HG03442 (cell line): ENCODE data around the gene HOXA13.

Experiments
- ATAC-seq: cut with Tn5 transposase; IDR thresholded peaks from one replicate; pipeline ENCODE4 v1.9.1; 2021; ENCODE audit warnings: mild to moderate bottlenecking, moderate library complexity; ENCODE audit not compliant: unreplicated experiment

HOXA13 gene

DNA sequence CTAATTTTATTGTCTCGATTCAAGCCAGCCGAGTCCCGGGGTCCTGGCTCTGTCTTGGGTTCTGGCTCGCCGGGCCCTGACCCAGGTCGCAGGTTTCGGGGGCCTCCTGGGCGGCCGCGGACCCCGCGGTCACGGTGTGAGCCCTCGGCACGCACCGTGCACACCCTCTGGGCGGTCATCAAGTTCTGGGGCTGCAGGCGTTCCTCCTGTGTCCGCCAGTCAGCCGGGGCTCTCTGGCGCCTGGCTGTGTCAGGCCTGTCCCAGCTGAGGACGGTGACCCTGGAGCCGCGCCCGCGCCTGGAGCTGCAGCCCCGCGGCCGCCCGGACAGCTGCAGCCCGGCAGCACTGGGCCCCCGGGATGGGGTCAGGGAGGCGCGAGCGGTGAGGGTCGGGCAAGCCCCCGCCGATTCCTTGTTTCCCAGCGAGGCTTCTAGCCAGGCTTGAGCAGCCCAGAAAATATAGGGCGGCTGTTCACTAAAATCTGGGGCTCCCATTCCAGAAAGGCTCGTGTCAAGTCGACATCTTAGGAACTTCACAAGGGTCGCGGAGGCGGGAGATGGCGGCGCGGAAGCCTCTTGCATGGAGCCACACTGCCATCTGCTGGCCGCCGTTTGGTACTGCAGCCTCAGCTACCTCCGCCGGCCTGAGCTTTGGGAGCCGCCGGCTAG, 39.2 kb downstream of the HOXA13 start:
- peak; percentile 69 for ATAC-seq

DNA sequence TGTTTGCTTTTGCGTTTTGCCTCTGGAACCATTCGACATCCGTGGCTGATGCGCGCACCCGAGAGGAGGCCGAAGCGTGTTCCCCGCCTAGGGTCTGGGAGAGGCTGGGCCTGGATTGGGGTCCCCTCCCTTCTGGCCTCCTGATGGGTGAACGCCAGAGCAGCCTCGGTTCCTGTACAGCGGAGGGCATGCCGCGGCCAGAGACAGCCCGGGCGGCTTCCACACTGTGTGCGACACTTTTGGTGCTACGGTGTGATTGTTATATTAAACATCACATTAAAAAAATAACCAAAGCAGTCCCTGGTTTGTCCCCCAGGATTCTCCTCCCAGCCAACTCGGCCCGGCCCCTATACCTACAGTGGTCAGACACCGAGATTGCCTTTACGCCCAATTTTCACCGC, 39.7 kb downstream of the HOXA13 start:
- no peak for ATAC-seq

DNA sequence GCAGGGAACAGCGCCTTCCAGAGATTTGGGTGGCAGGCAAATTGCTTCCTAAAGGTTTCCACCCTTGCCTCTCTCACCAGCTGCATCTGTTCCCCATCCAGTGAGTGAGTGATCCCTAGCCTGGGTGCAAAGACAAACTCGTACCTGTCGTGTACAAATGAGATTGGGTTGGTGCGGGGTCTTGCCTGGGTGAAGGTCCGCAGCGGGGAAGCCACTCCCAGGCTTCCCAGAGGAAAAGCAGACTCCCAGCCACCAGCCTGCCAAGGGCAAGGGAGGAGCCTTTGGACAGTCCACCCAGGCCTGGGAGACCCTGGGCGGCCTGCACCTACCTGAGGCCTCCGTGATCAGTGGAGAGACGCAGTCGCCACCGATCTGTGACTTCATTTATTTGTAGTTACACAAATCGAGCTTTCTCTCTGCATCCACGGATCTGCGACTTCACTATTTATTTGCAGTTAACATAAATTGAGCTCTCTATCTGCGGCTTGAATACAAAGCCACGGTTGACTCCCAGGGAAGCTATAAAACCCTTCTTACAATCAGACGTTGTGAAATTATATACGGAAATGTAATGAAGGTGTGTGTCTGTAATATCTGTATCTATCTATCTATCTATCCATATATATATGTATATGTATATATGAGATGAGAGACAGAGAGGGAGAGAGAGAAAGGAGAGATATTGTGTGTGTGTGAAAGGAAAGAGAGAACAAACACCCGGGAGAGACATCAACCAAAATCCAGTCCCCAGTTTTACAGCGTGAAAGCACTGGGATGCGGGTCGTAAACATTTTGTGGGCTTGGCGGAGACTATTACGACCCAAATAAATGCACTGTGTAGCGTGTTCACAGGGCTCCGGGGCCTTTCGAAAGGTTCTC, 40.4 kb downstream of the HOXA13 start:
- no peak for ATAC-seq

DNA sequence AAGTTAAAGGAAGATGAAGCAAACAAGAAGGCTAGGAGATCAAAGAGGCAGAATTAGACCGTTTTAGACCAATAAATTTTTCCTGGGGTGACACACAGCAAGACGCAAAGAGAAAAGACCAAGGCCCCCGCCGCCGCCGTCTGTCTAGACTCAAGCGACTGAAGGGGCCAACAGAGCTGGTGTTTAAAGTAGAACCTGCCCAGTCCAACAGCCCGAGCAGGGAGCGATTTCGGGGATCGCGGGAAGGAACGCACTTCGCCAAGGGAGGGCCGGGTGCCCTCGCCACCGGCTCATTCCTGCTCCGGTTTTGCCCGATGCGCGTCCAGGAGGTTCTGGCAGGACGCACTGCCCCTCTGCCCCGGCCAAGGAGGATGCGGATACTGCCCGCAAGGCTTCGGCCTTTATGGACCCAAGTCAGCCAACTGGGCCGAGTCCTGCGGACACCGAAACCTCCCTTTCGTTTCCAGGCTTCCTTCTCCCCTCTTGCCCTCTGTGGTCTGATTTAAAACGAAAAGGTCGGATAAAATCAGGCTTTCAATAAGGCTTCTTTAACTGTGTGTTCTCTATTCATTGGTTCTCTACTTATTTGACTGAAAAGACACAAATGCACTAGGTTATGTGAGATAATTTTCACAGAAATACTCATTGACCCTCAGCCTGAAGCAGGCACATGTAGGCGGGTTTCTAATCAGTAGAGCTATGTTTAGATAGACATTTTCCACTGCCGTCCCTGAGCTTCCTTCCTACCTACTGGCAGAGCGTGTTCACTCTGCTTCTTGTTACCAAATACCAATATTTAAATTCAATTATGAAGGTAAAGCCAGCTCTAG, 41.2 kb downstream of the HOXA13 start:
- ATAC-seq: no peak

DNA sequence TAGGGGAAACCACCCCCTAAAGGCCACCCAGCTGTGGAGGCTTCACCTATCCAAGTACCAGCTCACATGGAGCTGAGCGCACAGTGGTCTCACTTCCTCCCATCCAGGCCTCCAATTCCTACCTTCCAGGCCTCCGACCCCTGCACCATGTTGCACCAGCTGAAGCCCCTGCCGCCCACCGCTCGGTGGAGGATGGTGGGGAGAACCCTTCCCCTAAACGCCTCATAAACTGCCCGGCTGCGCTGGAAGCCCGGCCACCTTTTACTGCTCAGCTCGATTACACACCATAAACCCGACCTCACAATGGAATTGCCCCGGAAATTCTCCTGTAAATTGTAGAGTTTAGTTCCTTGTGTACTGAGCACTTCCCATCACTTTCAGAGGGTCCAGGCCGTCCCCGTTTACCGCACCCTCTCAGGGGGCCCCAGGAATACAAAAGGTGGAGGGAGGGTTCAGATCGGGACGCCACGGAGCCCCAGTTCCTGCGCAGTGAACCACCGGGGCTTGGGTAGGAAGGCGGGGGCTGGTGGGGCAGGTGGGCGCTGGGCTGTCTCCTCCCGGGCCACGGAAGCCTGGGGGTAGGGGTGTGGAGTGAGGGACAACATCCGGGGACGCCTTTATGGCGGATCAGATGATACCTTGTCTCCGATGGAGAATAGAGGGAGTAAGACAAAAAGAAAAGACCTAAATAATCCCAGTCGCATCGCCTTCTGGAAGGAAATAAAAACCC, 42.0 kb downstream of the HOXA13 start:
- no peak for ATAC-seq

DNA sequence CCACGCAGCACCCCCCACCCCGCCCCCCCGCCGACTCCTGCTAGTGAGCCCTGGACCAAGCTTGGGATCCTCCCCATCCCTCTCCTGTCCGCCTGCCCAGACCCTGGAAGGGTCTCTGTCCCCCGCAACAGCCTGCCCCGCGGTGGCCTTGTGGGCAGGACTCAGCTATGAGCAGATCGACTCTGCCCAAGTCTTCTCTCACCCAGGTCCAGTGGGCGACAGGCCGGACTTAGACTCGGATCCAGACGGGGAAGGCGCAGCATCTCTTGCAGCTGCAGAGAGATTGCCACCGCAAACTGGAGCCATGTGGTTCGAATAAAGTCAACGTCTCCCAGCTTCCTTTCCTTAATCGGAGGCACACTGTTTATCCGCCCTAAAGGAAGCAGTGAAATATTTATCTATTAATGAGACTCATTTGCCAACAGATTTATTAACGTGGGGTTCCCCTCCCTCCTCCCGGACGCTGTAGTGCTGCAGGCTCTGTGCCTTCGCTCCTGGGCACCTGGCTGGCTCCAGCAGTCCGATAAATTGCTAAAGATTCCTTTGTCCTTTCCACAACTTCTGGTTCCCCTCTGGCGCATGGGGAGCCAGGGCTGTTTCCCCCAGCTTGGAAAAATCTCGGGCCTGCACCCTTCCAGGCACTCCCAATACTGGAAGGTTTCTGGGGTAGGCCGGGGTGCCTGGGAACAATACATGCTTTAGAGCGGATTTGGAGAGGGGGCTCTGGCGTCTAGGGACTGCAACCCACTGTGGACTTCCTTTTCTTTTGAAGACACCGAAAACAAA, 42.8 kb downstream of the HOXA13 start:
- no peak for ATAC-seq

DNA sequence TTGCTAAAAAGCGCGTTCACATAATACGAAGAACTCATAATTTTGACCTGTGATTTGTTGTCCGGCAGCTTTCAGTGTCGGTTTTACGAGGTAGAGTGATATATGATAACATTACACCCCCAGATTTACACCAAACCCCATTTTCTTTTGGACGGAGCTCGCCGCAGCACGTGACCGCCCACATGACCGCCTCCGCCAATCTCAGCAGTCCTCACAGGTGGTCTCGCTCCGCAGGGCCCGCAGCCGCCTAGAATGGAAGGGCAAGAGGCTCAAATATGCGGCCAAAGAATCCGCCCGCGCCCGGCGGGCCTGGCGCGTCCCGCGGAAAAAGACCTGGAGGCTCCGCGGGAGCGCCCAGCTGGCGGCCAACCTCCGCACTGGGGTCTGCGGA, 43.4 kb downstream of the HOXA13 start, which contains the start of gene HOXA7:
Gene HOXA7, minus strand, starts transcription at position 168 of the 391 bp plus-strand sequence. Its CDS starts 130 bp downstream, at position 38.
- no peak for ATAC-seq

GRCh38 chr7:27155816-27156507, 43.9 kb downstream of the HOXA13 start:
- ATAC-seq: no peak

GRCh38 chr7:27154901-27155815, 44.7 kb downstream of the HOXA13 start:
- ATAC-seq: no peak

DNA sequence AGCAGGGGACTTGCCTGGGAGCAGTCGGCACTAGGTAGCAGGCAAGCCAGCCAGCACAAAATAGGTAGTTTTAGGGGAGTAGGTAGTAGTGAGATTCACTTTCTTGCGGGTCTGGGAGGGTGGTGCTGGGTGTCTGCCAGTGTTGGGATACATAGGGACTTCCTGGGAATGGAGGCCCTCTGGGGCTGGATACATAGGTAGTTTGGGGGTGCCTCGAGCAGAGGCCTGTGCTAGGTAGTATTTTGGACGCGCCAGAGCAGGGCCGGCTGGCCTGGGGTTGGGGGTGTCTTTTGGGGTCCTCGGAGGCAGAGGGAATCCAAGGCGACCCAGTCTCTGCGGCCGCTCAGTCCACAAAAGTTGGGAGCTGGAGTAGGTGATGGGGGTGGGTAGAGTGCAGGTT, 45.5 kb downstream of the HOXA13 start:
- no peak for ATAC-seq

DNA sequence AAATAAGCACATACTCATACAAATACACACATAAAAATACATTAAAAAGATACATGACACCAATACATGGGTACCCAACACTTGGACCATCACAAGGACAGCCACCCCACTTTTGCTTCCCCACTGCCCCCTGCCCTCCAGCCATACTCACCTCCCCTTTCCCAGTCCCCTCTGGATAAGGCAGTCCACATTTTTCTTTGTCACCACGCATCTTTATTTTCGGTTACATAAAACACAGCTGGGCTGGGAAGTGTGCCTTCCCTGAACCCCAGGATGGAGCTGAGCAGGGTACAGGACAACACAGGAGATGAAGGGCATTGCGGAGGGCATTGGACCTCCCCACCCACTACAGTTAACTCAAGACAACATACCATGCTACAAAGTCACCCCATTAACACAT, 46.4 kb downstream of the HOXA13 start:
- ATAC-seq: no peak

DNA sequence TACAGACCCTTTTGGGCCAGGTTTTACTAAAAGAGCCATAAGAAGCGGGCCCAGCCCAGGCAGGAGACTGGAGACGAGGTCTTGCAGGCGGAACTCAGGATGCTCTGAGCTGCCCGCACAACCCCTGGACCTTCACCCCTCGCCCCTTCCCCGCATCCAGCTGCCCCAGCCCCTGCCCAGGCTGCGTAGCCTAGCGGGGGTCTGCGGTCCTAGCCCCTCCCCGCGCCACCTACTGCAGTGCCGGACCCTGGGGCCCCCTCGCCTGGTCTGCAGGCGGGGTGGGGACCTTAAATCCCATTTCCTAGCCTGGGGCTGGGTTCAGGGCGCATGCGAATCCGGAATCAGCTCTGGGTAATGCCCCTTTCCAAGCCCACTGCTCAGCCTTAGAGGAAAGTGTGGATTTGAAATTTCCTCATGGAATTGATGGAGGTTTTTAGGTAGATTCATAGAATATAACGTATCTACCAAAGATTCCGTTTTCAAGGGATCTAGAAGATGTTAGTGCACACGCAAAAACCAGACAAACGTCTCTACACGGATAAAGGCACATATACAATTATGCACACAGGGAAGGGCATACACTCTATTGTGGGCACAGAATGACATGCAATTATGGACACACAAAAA, 47.0 kb downstream of the HOXA13 start:
- ATAC-seq: no peak

DNA sequence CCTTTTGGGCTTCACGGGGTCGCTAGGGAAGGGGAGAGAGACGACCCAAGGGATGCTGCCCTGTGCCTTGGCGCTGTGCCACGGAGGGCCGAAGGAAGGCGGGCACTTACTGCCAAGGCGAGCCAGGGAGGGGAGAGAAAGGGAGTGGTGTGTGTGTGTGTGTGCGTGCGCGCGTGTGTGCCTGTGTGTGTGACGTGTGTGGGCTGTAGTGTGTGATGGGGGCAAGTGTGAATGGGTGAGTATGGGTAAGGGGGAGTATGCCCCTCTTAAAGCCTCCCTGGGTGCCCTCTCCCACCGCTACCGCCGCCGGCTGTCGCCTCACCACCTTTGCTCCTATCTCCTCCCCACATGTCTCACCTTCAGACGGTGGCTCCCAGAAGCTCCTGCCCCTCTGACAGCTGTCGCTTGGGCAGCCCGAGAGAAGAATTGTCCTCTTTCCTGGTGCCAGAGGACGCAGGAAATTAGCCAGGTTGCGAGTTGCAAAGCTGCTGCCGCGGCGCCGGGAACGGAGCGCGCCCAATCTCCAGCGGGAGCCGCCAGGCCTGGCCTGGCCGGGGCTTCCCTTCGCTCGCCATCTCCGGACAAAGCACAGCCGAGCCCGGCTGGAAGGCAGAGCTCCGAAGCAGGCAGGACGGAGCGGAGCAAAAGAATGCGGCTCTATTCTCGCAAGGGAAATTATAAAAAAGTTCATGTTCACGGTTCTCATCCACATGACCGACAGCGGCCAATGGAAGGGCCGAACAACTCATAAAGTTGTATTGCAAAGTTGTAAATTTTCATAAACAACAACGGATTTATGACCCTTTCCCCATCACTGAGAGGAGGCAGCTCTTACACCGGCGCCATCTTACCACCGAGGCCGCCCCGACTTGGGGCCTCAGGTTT, 47.7 kb downstream of the HOXA13 start, which contains the start of gene HOXA3:
Gene HOXA3, minus strand, starts transcription at position 653 of the 885 bp plus-strand sequence. CDS start 41,943 bp downstream, outside the sequence.
- ATAC-seq: no peak

- ATAC-seq: no peak
These were observed 48.5 kb downstream of the HOXA13 start for GRCh38 chr7:27151341-27151930.

DNA sequence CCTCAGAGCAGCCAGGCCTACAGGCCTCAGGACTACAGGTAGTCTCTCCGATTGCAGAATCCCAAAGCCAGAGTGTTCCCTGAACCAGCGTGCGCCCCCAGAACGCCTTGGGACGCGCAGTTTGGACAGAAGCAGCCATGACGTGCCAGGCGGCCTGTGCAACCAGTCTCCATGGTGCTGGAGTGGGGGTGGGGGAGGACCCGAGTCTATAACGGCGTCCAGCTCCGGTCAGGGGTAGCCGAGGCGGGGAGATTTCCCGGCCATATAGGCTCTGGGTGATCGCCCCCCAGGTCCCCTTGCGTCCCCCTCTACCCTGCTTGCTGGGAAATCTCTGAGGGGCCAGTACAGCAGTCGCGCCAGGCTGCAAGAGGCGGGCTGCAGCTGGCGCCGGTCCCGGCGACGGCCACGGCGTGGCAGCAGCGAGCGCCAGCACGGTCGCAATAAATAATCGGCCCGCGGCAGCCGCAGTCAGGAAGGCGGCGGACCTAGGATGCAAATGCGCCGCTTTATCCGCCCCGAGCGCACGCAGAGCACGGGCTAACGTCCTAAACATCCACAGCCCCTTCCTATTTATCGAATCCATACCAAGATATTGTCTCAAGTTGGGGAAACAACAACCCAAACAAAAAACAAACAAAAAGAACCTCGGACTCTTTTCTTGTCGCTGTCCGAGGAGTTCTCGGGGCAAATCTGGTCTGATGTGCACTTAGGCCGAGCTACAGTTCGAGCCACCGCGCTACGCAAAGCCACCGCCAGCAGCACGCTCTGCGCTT, 49.1 kb downstream of the HOXA13 start:
- peak; percentile 81 for ATAC-seq
